ENCODE results near the gene GAA. TPM values are rescaled to one million over a fixed set of nuclear protein-coding genes. Genes with fewer than 3 reads are reported as not detected.

The GAA gene
- total and polyA plus RNA-seq, 2 of the 13 experiments (the other 11 are each of a cell fraction or from before 2014, with no cell fraction given), result 21.6 to 36.4 TPM

GRCh38 chr17:80146121-80147034 lies 45.0 kb downstream of the GAA start (continued):
- TF ChIP-seq JUND (CRISPR knock-in tag; IDR thresholded peaks at IDR 0.05) (no peak), KAT7 (CRISPR knock-in tag; IDR thresholded peaks at IDR 0.05; ENCODE audit: borderline replicate concordance) (peak; percentile 96; the same call in 1 of the 2 replicates), PITX1 (CRISPR knock-in tag; IDR thresholded peaks at IDR 0.05) (no peak), ZNF605 (CRISPR knock-in tag; IDR thresholded peaks at IDR 0.05) (peak; percentile 71; the same call in 1 of the 2 replicates), NKX3-1 (CRISPR knock-in tag; IDR thresholded peaks at IDR 0.05) (peak; percentile 25; the same call in 1 of the 2 replicates), TEAD3 (CRISPR knock-in tag; optimal IDR thresholded peaks at IDR 0.05; ENCODE audit: borderline replicate concordance) (peak; percentile 22), TBX2 (CRISPR knock-in tag; IDR thresholded peaks at IDR 0.05; ENCODE audit: borderline replicate concordance) (no peak), RFX3 (CRISPR knock-in tag; IDR thresholded peaks at IDR 0.05) (peak; percentile 68), ZNF615 (CRISPR knock-in tag; IDR thresholded peaks at IDR 0.05; ENCODE audit: borderline replicate concordance) (no peak), ZXDC (CRISPR knock-in tag; IDR thresholded peaks at IDR 0.05) (0 out of 2 replicates have a peak, but pooled peaks have one; percentile 80), ZNF550 (CRISPR knock-in tag; IDR thresholded peaks at IDR 0.05; ENCODE audit: borderline replicate concordance) (no peak), ZNF235 (CRISPR knock-in tag; IDR thresholded peaks at IDR 0.05; ENCODE audit: borderline replicate concordance) (peak; percentile 89; the same call in 1 of the 2 replicates), PAX8 (CRISPR knock-in tag; IDR thresholded peaks at IDR 0.05; ENCODE audit: borderline replicate concordance) (0 out of 2 replicates have a peak, but pooled peaks have one; percentile 96), ZNF34 (CRISPR knock-in tag; IDR thresholded peaks at IDR 0.05; ENCODE audit: borderline replicate concordance) (0 out of 2 replicates have a peak, but pooled peaks have one; percentile 4)
- TF ChIP-seq, protein P1, sequence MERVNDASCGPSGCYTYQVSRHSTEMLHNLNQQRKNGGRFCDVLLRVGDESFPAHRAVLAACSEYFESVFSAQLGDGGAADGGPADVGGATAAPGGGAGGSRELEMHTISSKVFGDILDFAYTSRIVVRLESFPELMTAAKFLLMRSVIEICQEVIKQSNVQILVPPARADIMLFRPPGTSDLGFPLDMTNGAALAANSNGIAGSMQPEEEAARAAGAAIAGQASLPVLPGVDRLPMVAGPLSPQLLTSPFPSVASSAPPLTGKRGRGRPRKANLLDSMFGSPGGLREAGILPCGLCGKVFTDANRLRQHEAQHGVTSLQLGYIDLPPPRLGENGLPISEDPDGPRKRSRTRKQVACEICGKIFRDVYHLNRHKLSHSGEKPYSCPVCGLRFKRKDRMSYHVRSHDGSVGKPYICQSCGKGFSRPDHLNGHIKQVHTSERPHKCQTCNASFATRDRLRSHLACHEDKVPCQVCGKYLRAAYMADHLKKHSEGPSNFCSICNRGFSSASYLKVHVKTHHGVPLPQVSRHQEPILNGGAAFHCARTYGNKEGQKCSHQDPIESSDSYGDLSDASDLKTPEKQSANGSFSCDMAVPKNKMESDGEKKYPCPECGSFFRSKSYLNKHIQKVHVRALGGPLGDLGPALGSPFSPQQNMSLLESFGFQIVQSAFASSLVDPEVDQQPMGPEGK (CRISPR knock-in tag; IDR thresholded peaks at IDR 0.05), result peak; percentile 60; the same call in 1 of the 2 replicates
- TF ChIP-seq, protein P2, sequence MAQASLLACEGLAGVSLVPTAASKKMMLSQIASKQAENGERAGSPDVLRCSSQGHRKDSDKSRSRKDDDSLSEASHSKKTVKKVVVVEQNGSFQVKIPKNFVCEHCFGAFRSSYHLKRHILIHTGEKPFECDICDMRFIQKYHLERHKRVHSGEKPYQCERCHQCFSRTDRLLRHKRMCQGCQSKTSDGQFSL (CRISPR knock-in tag; IDR thresholded peaks at IDR 0.05), result no peak
- TF ChIP-seq, protein P3, sequence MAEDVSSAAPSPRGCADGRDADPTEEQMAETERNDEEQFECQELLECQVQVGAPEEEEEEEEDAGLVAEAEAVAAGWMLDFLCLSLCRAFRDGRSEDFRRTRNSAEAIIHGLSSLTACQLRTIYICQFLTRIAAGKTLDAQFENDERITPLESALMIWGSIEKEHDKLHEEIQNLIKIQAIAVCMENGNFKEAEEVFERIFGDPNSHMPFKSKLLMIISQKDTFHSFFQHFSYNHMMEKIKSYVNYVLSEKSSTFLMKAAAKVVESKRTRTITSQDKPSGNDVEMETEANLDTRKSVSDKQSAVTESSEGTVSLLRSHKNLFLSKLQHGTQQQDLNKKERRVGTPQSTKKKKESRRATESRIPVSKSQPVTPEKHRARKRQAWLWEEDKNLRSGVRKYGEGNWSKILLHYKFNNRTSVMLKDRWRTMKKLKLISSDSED (CRISPR knock-in tag; IDR thresholded peaks at IDR 0.05), result peak; percentile 22; the same call in 1 of the 2 replicates
- TF ChIP-seq, protein P4, sequence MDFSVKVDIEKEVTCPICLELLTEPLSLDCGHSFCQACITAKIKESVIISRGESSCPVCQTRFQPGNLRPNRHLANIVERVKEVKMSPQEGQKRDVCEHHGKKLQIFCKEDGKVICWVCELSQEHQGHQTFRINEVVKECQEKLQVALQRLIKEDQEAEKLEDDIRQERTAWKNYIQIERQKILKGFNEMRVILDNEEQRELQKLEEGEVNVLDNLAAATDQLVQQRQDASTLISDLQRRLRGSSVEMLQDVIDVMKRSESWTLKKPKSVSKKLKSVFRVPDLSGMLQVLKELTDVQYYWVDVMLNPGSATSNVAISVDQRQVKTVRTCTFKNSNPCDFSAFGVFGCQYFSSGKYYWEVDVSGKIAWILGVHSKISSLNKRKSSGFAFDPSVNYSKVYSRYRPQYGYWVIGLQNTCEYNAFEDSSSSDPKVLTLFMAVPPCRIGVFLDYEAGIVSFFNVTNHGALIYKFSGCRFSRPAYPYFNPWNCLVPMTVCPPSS (IDR thresholded peaks at IDR 0.05), result no peak
- TF ChIP-seq, protein P5, sequence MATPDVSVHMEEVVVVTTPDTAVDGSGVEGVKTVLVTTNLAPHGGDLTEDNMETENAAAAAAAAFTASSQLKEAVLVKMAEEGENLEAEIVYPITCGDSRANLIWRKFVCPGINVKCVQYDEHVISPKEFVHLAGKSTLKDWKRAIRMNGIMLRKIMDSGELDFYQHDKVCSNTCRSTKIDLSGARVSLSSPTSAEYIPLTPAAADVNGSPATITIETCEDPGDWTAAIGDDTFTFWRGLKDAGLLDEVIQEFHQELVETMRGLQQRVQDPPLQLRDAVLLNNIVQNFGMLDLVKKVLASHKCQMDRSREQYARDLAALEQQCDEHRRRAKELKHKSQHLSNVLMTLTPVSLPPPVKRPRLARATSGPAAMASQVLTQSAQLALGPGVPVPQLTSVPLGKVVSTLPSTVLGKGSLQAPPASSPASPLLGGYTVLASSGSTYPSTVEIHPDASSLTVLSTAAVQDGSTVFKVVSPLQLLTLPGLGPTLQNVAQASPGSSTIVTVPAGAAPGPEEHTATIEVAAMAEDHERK (CRISPR knock-in tag; IDR thresholded peaks at IDR 0.05; ENCODE audit: low read depth), result no peak

Data from HepG2 (cell line).